K562 (cell line): ENCODE results near the gene ARHGAP32. TPM values are rescaled to one million over a fixed set of nuclear protein-coding genes. Genes with fewer than 3 reads are reported as not detected.

ENCODE experiments used
- ATAC-seq: fragments of 200-7000 bp; cut with Tn5 transposase; 3 replicates; pipeline ENCODE4 v1.9.1; 2020; ENCODE audit warnings: moderate library complexity
- BruUV-seq: library from RNA; stranded (reverse); fragments of 400-500 nt; replicated peaks from 2 replicates; lab custom pipeline; 2021; lab: Mats Ljungman, UMichigan
- CTCF ChIA-PET: fragments of 300-600 bp; formaldehyde crosslinking; extraction: SDS; loops from one replicate; lab custom pipeline; 2021; ENCODE audit warnings: low intra/inter-chr PET ratio; lab: Yijun Ruan, JAX
- POLR2A ChIA-PET: fragments of 300-600, 350-650 bp; sonication (Branson Sonifier 250); formaldehyde crosslinking; extraction: SDS; loops from one replicate; lab custom pipeline; 2021; ENCODE audit warnings: antibody characterized with exemption, inconsistent platforms; lab: Yijun Ruan, JAX
- DNase-seq, 4 experiments: peaks; one replicate each; pipeline versions ENCODE4 v3.0.0 to v3.0.0-alpha.2; 2011 to 2018; ENCODE audit warnings: low spot score in 3 of 4, mixed read lengths in 3 of 4; ENCODE audit errors: extremely low read depth in 1 of 4
- FAIRE-seq: peaks from 2 replicates; lab custom pipeline; 2011; peaks lifted over from hg19 to GRCh38; lab: Jason Lieb, UNC
- H2AFZ ChIP-seq: 2 replicates; pipeline ENCODE4 v1.6.0; 2011; ENCODE audit warnings: low read depth, low read length, control low read depth, inconsistent platforms
- H3K27ac ChIP-seq: fragments of 200-600 bp; 3 replicates; pipeline ENCODE4 v1.8.0; 2011; ENCODE audit warnings: low read depth, mild to moderate bottlenecking, control low read depth, inconsistent platforms, low read length, moderate library complexity, mixed read lengths; ENCODE audit errors: extremely low read depth
- H3K27me3 ChIP-seq, 2 experiments: fragments of 300-600 bp in 1 of 2; 2 replicates in 1 of 2; 3 replicates in 1 of 2; pipeline versions ENCODE4 v1.6.0 to v1.8.0; 2011; ENCODE audit warnings: inconsistent platforms in 2 of 2, low read length in 2 of 2, mild to moderate bottlenecking in 1 of 2, mixed read lengths in 1 of 2, moderate library complexity in 1 of 2; ENCODE audit not compliant: control insufficient read depth in 2 of 2, insufficient read depth in 2 of 2
- H3K36me3 ChIP-seq: fragments of 300-600 bp; 3 replicates; pipeline ENCODE4 v1.8.0; 2011; ENCODE audit warnings: mild to moderate bottlenecking, low read length, inconsistent platforms; ENCODE audit not compliant: control insufficient read depth, insufficient read depth
- H3K4me1 ChIP-seq, 2 experiments: fragments of 200-600 bp in 1 of 2; replicated peaks in 1 of 2; 2 replicates in 1 of 2; 3 replicates in 1 of 2; pipeline versions ENCODE4 v1.5.1 to v1.8.0; 2011; ENCODE audit warnings: inconsistent platforms in 2 of 2, low read length in 2 of 2, mild to moderate bottlenecking in 1 of 2, mixed read lengths in 1 of 2, moderate library complexity in 1 of 2; ENCODE audit not compliant: control insufficient read depth in 2 of 2, insufficient read depth in 2 of 2
- H3K4me2 ChIP-seq: 2 replicates; pipeline ENCODE4 v1.6.1; 2011; ENCODE audit warnings: low read length, control low read depth, inconsistent platforms, mixed read lengths; ENCODE audit not compliant: insufficient read depth
- H3K4me3 ChIP-seq: fragments of 200-600 bp; sonication (generic), shearing (Covaris generic); 2 replicates; pipeline ENCODE4 v1.5.1; 2016; ENCODE audit warnings: control low read depth, inconsistent platforms
- H3K79me2 ChIP-seq: fragments of 200-600 bp; 3 replicates; pipeline ENCODE4 v1.8.0; 2011; ENCODE audit warnings: low read length, inconsistent platforms; ENCODE audit not compliant: control insufficient read depth, insufficient read depth
- H3K9ac ChIP-seq, 2 experiments: 2 replicates each; pipeline versions ENCODE4 v1.6.0 to v1.6.1; 2011; ENCODE audit warnings: low read depth in 2 of 2, low read length in 2 of 2, control low read depth in 1 of 2, inconsistent platforms in 1 of 2, mild to moderate bottlenecking in 1 of 2, mixed read lengths in 1 of 2; ENCODE audit not compliant: insufficient read depth in 1 of 2
- H3K9me1 ChIP-seq: one replicate; pipeline ENCODE4 v1.6.0; 2011; ENCODE audit warnings: inconsistent platforms, mild to moderate bottlenecking, low read length, moderate library complexity; ENCODE audit not compliant: control insufficient read depth, insufficient read depth
- H3K9me3 ChIP-seq: replicated peaks from 2 replicates; pipeline ENCODE4 v1.5.1; 2011; ENCODE audit warnings: low read depth, low read length, inconsistent platforms; ENCODE audit not compliant: control insufficient read depth, insufficient read depth
- H4K20me1 ChIP-seq: replicated peaks from 2 replicates; pipeline ENCODE4 v1.6.1; 2011; ENCODE audit warnings: low read length, inconsistent platforms, mixed read lengths; ENCODE audit not compliant: control insufficient read depth, insufficient read depth
- ARHGAP35 ChIP-seq: fragments of 450-650 bp; IDR thresholded peaks from 2 replicates; pipeline ENCODE4 v1.6.1; 2018; ENCODE audit not compliant: partially characterized antibody
- BDP1 ChIP-seq: IDR thresholded peaks from 3 replicates; pipeline ENCODE4 v1.6.1; 2011; ENCODE audit not compliant: insufficient read length, insufficient read depth
- DNMT1 ChIP-seq: fragments of 450-650 bp; IDR thresholded peaks from 2 replicates; pipeline ENCODE4 v1.6.1; 2016; ENCODE audit warnings: antibody characterized with exemption, mild to moderate bottlenecking
- MTA3 ChIP-seq: fragments of 450-650 bp; formaldehyde crosslinking; IDR thresholded peaks from 2 replicates; pipeline ENCODE4 v1.6.1; 2017; ENCODE audit warnings: mild to moderate bottlenecking, borderline replicate concordance
- SAFB ChIP-seq: fragments of 200-400 bp; formaldehyde crosslinking; IDR thresholded peaks from 2 replicates; pipeline ENCODE4 v1.6.1; 2017; ENCODE audit warnings: low read depth, low read length, borderline replicate concordance
- TOE1 ChIP-seq, 2 experiments: fragments of 450-650 bp in 1 of 2; sonication (generic) in 1 of 2; formaldehyde crosslinking in 1 of 2; IDR thresholded peaks; 2 replicates each; pipeline versions ENCODE4 v1.7.1 to v1.8.0; 2016 to 2022; ENCODE audit warnings: borderline replicate concordance in 2 of 2, mild to moderate bottlenecking in 2 of 2, antibody characterized with exemption in 1 of 2, inconsistent platforms in 1 of 2, low read depth in 1 of 2, missing genetic modification reagents in 1 of 2, moderate library complexity in 1 of 2
- ZBTB7A ChIP-seq: IDR thresholded peaks from 2 replicates; pipeline ENCODE4 v1.6.1; 2011; ENCODE audit warnings: low read depth, mild to moderate bottlenecking, low read length, moderate library complexity, borderline replicate concordance; ENCODE audit not compliant: control insufficient read depth
- ZMIZ1 ChIP-seq, 2 experiments: fragments of 150-350 bp in 1 of 2; IDR thresholded peaks; 2 replicates each; pipeline ENCODE4 v1.6.1; 2012 to 2016; ENCODE audit warnings: low read depth in 2 of 2, low read length in 2 of 2, mild to moderate bottlenecking in 1 of 2, moderate library complexity in 1 of 2
- ZNF232 ChIP-seq: sonication (generic); formaldehyde crosslinking; IDR thresholded peaks from 2 replicates; pipeline ENCODE4 v1.8.0; 2022; ENCODE audit warnings: mild to moderate bottlenecking, missing genetic modification reagents
- WGBS: fragments of 100-300 bp; shearing (Covaris generic); methylation state at CpG from one replicate; pipeline ENCODE4 v1.1.6; 2016; ENCODE audit warnings: low coverage, mixed read lengths; ENCODE audit not compliant: insufficient coverage; ENCODE audit errors: missing lambda C conversion rate; 5-methylcytosine and 5-hydroxymethylcytosine counted together
- in situ Hi-C: fragments of 300-500 bp; cut with MboI; formaldehyde crosslinking; loops from 4 replicates; pipeline ENCODE4 v1.15.0; 2018; ENCODE audit warnings: inconsistent platforms, mixed read lengths
- intact Hi-C: fragments of 100-400 bp; cut with micrococcal nuclease; formaldehyde crosslinking; loops from 2 replicates; pipeline ENCODE4 v1.14.2; 2022
- polyA plus RNA-seq, 8 experiments: library from polyadenylated mRNA; depleted of rRNA in 4 of 8; stranded (reverse) in 5 of 8; unstranded in 3 of 8; fragments of >200 nt; fragmentation: Nextera tagmentation in 2 of 8; fragmentation: Illumina TruSeq in 1 of 8; extraction: Ambion mirVana in 2 of 8; extraction: Trizol in 1 of 8; gene quantifications; 2 replicates each; pipeline versions ENCODE4 v1.2.1 to v1.2.3, GENCODE V29; 2011 to 2014; ENCODE audit warnings: inconsistent platforms in 1 of 8, missing spikeins in 1 of 8
- total RNA-seq, 7 experiments: library from RNA; depleted of rRNA in 6 of 7; stranded (reverse); fragments of >200 nt in 6 of 7; fragmentation: Illumina TruSeq in 2 of 7; extraction: Trizol in 2 of 7; gene quantifications; 2 replicates each; pipeline versions ENCODE4 v1.2.1 to v1.2.3, GENCODE V29; 2011 to 2021; ENCODE audit warnings: low replicate concordance in 1 of 7
- TF ChIP-seq, protein P1 (sequence below), 3 experiments: fragments of 200-800 bp in 1 of 3; fragments of 250-450 bp in 1 of 3; fragments of 450-650 bp in 1 of 3; sonication (Bioruptor Pico) in 1 of 3; sonication (Bioruptor generic) in 1 of 3; formaldehyde crosslinking in 1 of 3; IDR thresholded peaks; 2 replicates each; pipeline versions ENCODE4 v1.6.1 to v1.8.0; 2016 to 2022; ENCODE audit warnings: mild to moderate bottlenecking in 2 of 3, missing genetic modification characterization in 2 of 3, missing compliant biosample characterization in 1 of 3, moderate library complexity in 1 of 3

The ARHGAP32 gene
- total and polyA plus RNA-seq, 9 of the 15 experiments (the other 6 are each of a cell fraction or from before 2014, with no cell fraction given), result 0.18 TPM; not detected in 8

DNA sequence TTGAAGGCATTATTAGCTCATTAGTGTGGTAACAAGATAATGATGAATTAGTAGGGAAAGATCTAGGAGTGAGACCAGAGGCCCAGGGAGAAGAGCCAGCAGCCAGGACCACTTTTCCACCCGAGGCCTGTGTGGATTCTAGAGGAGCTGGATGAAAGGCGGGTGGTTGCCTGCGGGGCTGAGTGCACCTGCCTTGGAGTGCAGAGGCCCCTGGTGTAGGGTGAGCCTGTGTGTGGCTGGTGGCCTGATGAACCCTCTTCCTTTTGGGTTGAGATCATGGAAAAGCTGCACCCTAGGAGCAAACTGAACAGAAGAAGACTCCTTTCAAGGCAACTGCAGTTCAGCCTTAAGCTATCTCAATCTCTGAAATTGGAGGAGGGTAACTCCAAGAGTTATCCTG lies 243.5 kb downstream of the ARHGAP32 start:
- no peak for ATAC-seq
- POLR2A ChIA-PET, result no interaction called here

GRCh38 chr11:128947773-128948172 lies 244.4 kb downstream of the ARHGAP32 start:
- no peak overlapping the region for H2AFZ ChIP-seq
- no peak for ATAC-seq
- no peak for DNase-seq
- intact Hi-C loops, result no loop called here
- H3K27ac ChIP-seq, result no peak overlapping the region
- ChIA-PET CTCF (no interaction called here), POLR2A (no interaction called here)
- in situ Hi-C loops, result no loop called here
- H3K9ac ChIP-seq, result no peak overlapping the region
- H3K4me2 ChIP-seq, result no peak overlapping the region
- no peaks in the 10 kb centered on the region for H3K36me3 ChIP-seq
- H4K20me1 ChIP-seq, result no peaks in the 10 kb centered on the region
- H3K27me3 ChIP-seq, result peaks cover 0 to 8% of the 10 kb centered on the region in 2 experiments; a peak in 3 of 5 replicates
- no peaks in the 10 kb centered on the region for H3K79me2 ChIP-seq
- H3K9me3 ChIP-seq, result no peaks in the 10 kb centered on the region
- H3K4me1 ChIP-seq, result no peaks in the 10 kb centered on the region
- BruUV-seq, result no TSS peak
- WGBS, result 0% methylated on average over 2 of the region's 2 CpGs
- no peaks in the 10 kb centered on the region for H3K9me1 ChIP-seq
- no peak overlapping the region for H3K4me3 ChIP-seq
- FAIRE-seq, result no peak
- TF ChIP-seq MTA3, result no peak
- no peak for TF ChIP-seq SAFB
- TF ChIP-seq ZMIZ1 (IDR thresholded peaks at IDR 0.05; ENCODE audit: low read depth in 2 of 2, low read length in 2 of 2), result no peak
- TF ChIP-seq ZBTB7A, result no peak
- TF ChIP-seq, protein P1, sequence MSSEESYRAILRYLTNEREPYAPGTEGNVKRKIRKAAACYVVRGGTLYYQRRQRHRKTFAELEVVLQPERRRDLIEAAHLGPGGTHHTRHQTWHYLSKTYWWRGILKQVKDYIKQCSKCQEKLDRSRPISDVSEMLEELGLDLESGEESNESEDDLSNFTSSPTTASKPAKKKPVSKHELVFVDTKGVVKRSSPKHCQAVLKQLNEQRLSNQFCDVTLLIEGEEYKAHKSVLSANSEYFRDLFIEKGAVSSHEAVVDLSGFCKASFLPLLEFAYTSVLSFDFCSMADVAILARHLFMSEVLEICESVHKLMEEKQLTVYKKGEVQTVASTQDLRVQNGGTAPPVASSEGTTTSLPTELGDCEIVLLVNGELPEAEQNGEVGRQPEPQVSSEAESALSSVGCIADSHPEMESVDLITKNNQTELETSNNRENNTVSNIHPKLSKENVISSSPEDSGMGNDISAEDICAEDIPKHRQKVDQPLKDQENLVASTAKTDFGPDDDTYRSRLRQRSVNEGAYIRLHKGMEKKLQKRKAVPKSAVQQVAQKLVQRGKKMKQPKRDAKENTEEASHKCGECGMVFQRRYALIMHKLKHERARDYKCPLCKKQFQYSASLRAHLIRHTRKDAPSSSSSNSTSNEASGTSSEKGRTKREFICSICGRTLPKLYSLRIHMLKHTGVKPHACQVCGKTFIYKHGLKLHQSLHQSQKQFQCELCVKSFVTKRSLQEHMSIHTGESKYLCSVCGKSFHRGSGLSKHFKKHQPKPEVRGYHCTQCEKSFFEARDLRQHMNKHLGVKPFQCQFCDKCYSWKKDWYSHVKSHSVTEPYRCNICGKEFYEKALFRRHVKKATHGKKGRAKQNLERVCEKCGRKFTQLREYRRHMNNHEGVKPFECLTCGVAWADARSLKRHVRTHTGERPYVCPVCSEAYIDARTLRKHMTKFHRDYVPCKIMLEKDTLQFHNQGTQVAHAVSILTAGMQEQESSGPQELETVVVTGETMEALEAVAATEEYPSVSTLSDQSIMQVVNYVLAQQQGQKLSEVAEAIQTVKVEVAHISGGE (CRISPR knock-in tag; IDR thresholded peaks at IDR 0.05), result no peak
- no peak for TF ChIP-seq ARHGAP35

More for the DNA sequence above, 243.5 kb downstream of the ARHGAP32 start:
- no peaks in the 10 kb centered on the region for H3K36me3 ChIP-seq
- H3K4me1 ChIP-seq, result no peaks in the 10 kb centered on the region
- H3K9ac ChIP-seq, result no peak overlapping the region
- no peaks in the 10 kb centered on the region for H4K20me1 ChIP-seq
- no peaks in the 10 kb centered on the region for H3K79me2 ChIP-seq
- no peak overlapping the region for H3K4me2 ChIP-seq
- intact Hi-C loops, result no loop called here
- no peak for TF ChIP-seq TOE1 (IDR thresholded peaks at IDR 0.05; ENCODE audit: borderline replicate concordance)
- no peak for TF ChIP-seq TOE1 (CRISPR knock-in tag; IDR thresholded peaks at IDR 0.05; ENCODE audit: borderline replicate concordance, low read depth)
- no peak for TF ChIP-seq BDP1
- no peak for TF ChIP-seq DNMT1
- TF ChIP-seq ZNF232 (CRISPR knock-in tag), result no peak
- TF ChIP-seq, all 486 proteins: peak for 0
- Histone ChIP-seq H3K4me3 (no peak overlapping the region), H3K27me3 (peaks cover 0 to 5% of the 10 kb centered on the region in 2 experiments; a peak in 2 of 5 replicates), H3K9me3 (no peaks in the 10 kb centered on the region), H3K9me1 (no peaks in the 10 kb centered on the region), H3K27ac (no peak overlapping the region), H2AFZ (no peak overlapping the region)
- DNase-seq (no peak), FAIRE-seq (no peak)
- WGBS, result 0% methylated on average over 3 of the region's 3 CpGs
- BruUV-seq, result no TSS peak
- CTCF ChIA-PET, result no interaction called here
- in situ Hi-C loops, result no loop called here
